ENCODE results near the gene EGLN3.

The EGLN3 gene

GRCh38 chr14:33959692-33960151, 8.8 kb upstream of the EGLN3 start:
- DNase-seq = no peak

- no peak for DNase-seq
These were observed 7.8 kb upstream of the EGLN3 start for GRCh38 chr14:33958605-33959226.

GRCh38 chr14:33957993-33958392, 7.1 kb upstream of the EGLN3 start:
- DNase-seq = no peak

GRCh38 chr14:33957299-33957698, 6.4 kb upstream of the EGLN3 start:
- DNase-seq = no peak

- DNase-seq = no peak
These were observed 5.8 kb upstream of the EGLN3 start for GRCh38 chr14:33956640-33957039.

GRCh38 chr14:33954016-33954598, 3.2 kb upstream of the EGLN3 start:
- no peak for DNase-seq

- no peak for DNase-seq
These were observed 1.7 kb upstream of the EGLN3 start for GRCh38 chr14:33952541-33952940.

GRCh38 chr14:33951183-33951840, 438 bp upstream of the EGLN3 start:
- DNase-seq = no peak

GRCh38 chr14:33949411-33949893, 1.4 kb downstream of the EGLN3 start:
- DNase-seq = no peak

GRCh38 chr14:33948869-33949408, 1.9 kb downstream of the EGLN3 start:
- no peak for DNase-seq

GRCh38 chr14:33948145-33948868, 2.6 kb downstream of the EGLN3 start:
- no peak for DNase-seq

- no peak for DNase-seq
These were observed 4.0 kb downstream of the EGLN3 start for GRCh38 chr14:33946679-33947476.

GRCh38 chr14:33945210-33946088, 5.4 kb downstream of the EGLN3 start:
- DNase-seq = no peak

- no peak for DNase-seq
These were observed 7.6 kb downstream of the EGLN3 start for GRCh38 chr14:33943096-33943883.

GRCh38 chr14:33941718-33942117, 9.2 kb downstream of the EGLN3 start:
- DNase-seq = no peak

GRCh38 chr14:33940561-33941011, 10.3 kb downstream of the EGLN3 start:
- DNase-seq = no peak

- no peak for DNase-seq
These were observed 12.5 kb downstream of the EGLN3 start for GRCh38 chr14:33938131-33938949.

- no peak for DNase-seq
These were observed 14.5 kb downstream of the EGLN3 start for GRCh38 chr14:33936391-33936790.

GRCh38 chr14:33934938-33935337, 15.9 kb downstream of the EGLN3 start:
- DNase-seq = no peak
